Urothelium cell line (cell line): Measurements from ENCODE around the gene CNTNAP2.

Experiments used
- DNase-seq: peaks from one replicate; pipeline ENCODE4 v3.0.0; 2011; ENCODE audit warnings: low spot score, mixed read lengths
- FAIRE-seq: peaks from 2 replicates; lab custom pipeline; 2011; peaks lifted over from hg19 to GRCh38; lab: Jason Lieb, UNC

The CNTNAP2 gene

GRCh38 chr7:147188467-147188866 is 1071.9 kb downstream of the CNTNAP2 start:
- no peak for FAIRE-seq

GRCh38 chr7:147193476-147193875 is 1076.9 kb downstream of the CNTNAP2 start:
- FAIRE-seq: no peak
- DNase-seq: no peak

More at GRCh38 chr7:147188467-147188866, 1071.9 kb downstream of the CNTNAP2 start:
- no peak for DNase-seq

GRCh38 chr7:147196481-147196880 is 1079.9 kb downstream of the CNTNAP2 start:
- FAIRE-seq: no peak
- no peak for DNase-seq

GRCh38 chr7:147197006-147197405 is 1080.4 kb downstream of the CNTNAP2 start:
- FAIRE-seq: no peak
- peak; percentile 2 for DNase-seq

- FAIRE-seq: no peak
- DNase-seq: no peak
Observed at GRCh38 chr7:147199868-147200267, 1083.3 kb downstream of the CNTNAP2 start.

GRCh38 chr7:147207988-147208387 is 1091.4 kb downstream of the CNTNAP2 start:
- DNase-seq: no peak
- no peak for FAIRE-seq

GRCh38 chr7:147231275-147231674 is 1114.7 kb downstream of the CNTNAP2 start:
- FAIRE-seq: no peak
- no peak for DNase-seq

- FAIRE-seq (no peak), DNase-seq (no peak)
Observed at GRCh38 chr7:147235645-147236382, 1119.2 kb downstream of the CNTNAP2 start.

GRCh38 chr7:147240468-147240867 is 1123.9 kb downstream of the CNTNAP2 start:
- no peak for DNase-seq
- no peak for FAIRE-seq

- FAIRE-seq: no peak
- peak; percentile 7 for DNase-seq
Observed at GRCh38 chr7:147245274-147245673, 1128.7 kb downstream of the CNTNAP2 start.

- FAIRE-seq (no peak), DNase-seq (no peak)
Observed at GRCh38 chr7:147249956-147250355, 1133.4 kb downstream of the CNTNAP2 start.

- no peak for DNase-seq
- FAIRE-seq: no peak
Observed at GRCh38 chr7:147251751-147252325, 1135.2 kb downstream of the CNTNAP2 start.

- DNase-seq (no peak), FAIRE-seq (no peak)
Observed at GRCh38 chr7:147261693-147262092, 1145.1 kb downstream of the CNTNAP2 start.

GRCh38 chr7:147265528-147265927 is 1148.9 kb downstream of the CNTNAP2 start:
- DNase-seq: no peak
- no peak for FAIRE-seq

GRCh38 chr7:147276106-147276505 is 1159.5 kb downstream of the CNTNAP2 start:
- DNase-seq (no peak), FAIRE-seq (no peak)

GRCh38 chr7:147276783-147277370 is 1160.3 kb downstream of the CNTNAP2 start:
- FAIRE-seq (no peak), DNase-seq (no peak)

- DNase-seq (no peak), FAIRE-seq (no peak)
Observed at GRCh38 chr7:147279514-147279913, 1162.9 kb downstream of the CNTNAP2 start.

GRCh38 chr7:147279964-147280374 is 1163.4 kb downstream of the CNTNAP2 start:
- FAIRE-seq (no peak), DNase-seq (no peak)

- FAIRE-seq (no peak), DNase-seq (no peak)
Observed at GRCh38 chr7:147282204-147282603, 1165.6 kb downstream of the CNTNAP2 start.

GRCh38 chr7:147296201-147296600 is 1179.6 kb downstream of the CNTNAP2 start:
- DNase-seq: no peak
- FAIRE-seq: no peak

GRCh38 chr7:147296986-147297385 is 1180.4 kb downstream of the CNTNAP2 start:
- no peak for DNase-seq
- no peak for FAIRE-seq

GRCh38 chr7:147298611-147299043 is 1182.0 kb downstream of the CNTNAP2 start:
- DNase-seq (no peak), FAIRE-seq (no peak)
